Activated B cell treated with CpG ODN at 0.5 μM for 24 hours (primary cell): ENCODE measurements around the gene DOK7. TPM values are rescaled to one million over a fixed set of nuclear protein-coding genes. Genes with fewer than 3 reads are reported as not detected.

ENCODE experiments used
- ATAC-seq: fragments of 200-7000 bp; cut with Tn5 transposase; one replicate; pipeline ENCODE4 v1.10.0; 2021; ENCODE audit warnings: low read depth, mild to moderate bottlenecking, moderate library complexity
- CTCF ChIA-PET: fragments of 350-600 bp; sonication (Branson Sonifier 250); formaldehyde crosslinking; loops from one replicate; lab custom pipeline; 2021; ENCODE audit warnings: antibody characterized with exemption; lab: Charles Lee
- POLR2A ChIA-PET: fragments of 350-600 bp; sonication (Branson Sonifier 250); formaldehyde crosslinking; loops from one replicate; lab custom pipeline; 2021; ENCODE audit warnings: antibody characterized with exemption; lab: Charles Lee
- DNase-seq: peaks from one replicate; pipeline ENCODE4 v3.0.0; 2022
- H3K27ac Mint-ChIP-seq: one replicate; pipeline ENCODE4 v1.8.0; 2020; ENCODE audit warnings: mixed read lengths
- H3K27me3 Mint-ChIP-seq: one replicate; pipeline ENCODE4 v1.8.0; 2021; ENCODE audit warnings: mixed read lengths
- H3K36me3 Mint-ChIP-seq: one replicate; pipeline ENCODE4 v1.8.0; 2021; ENCODE audit warnings: low read depth, mixed read lengths
- H3K4me1 Mint-ChIP-seq: one replicate; pipeline ENCODE4 v1.8.0; 2021; ENCODE audit warnings: mixed read lengths
- H3K4me3 Mint-ChIP-seq: one replicate; pipeline ENCODE4 v1.8.0; 2020; ENCODE audit warnings: mild to moderate bottlenecking, mixed read lengths
- H3K9me3 Mint-ChIP-seq: one replicate; pipeline ENCODE4 v1.8.0; 2020; ENCODE audit warnings: mixed read lengths
- intact Hi-C: fragments of 100-400 bp; cut with micrococcal nuclease; formaldehyde crosslinking; loops from one replicate; pipeline ENCODE4 v1.15.1; 2024
- total RNA-seq: library from RNA; stranded (reverse); gene quantifications from 2 replicates; pipeline ENCODE4 v1.2.3, GENCODE V29; 2022
- TF ChIP-seq, protein P1 (sequence below): fragments of 200-600 bp; IDR thresholded peaks from one replicate; pipeline ENCODE4 v1.8.0; 2022; ENCODE audit warnings: antibody characterized with exemption, mild to moderate bottlenecking

The DOK7 gene
- total RNA-seq, 1 donor from 2014 or later = 2.7 TPM

DNA sequence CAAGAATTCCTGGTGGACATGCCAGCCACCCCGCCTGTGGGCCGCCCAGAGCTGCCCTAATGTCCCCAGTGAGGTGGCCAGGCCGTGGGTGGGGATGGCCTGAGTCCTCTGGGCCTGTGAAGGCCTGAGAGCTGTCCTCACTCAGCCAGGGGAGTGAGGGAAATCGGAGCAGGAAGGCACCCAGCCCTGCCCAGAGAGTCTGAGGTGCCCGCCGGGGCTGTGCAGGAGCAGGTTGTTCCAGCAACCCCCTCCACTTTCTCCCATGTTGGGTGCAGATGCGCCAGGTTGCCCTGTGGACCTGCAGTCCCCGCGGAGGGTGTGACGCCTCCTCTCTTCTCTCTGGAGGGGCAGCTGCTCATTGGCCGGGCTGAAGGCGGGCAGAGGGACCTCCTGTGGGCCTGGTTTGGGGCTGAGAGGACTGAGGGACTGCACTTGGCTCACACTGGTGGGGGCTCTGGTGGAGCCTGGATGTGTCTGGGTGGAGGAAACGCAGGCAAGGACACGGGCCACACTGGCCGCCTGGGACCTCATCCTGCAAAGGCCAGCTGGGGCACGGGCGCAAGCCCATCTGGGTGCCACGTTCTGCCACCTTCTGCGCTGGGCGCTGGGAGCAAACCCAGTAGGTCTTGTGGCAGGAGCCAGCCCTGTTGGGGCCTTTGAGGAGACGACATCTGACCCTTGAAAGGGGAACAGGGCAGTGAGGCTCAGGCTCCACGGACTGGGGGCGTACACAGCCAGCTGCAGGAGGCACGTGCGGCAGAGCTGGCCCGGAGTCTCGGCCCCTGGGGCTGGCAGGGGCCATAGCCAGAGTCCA is 14.0 kb downstream of the DOK7 start:
- no peaks in the 10 kb centered on the region for H3K9me3 Mint-ChIP-seq
- ATAC-seq (no peak), DNase-seq (no peak)
- POLR2A ChIA-PET = no interaction called here
- peaks cover 2% of the 10 kb centered on the region for H3K27me3 Mint-ChIP-seq
- H3K27ac Mint-ChIP-seq = no peak overlapping the region
- H3K4me1 Mint-ChIP-seq = peaks cover 18% of the 10 kb centered on the region
- TF ChIP-seq, protein P1, sequence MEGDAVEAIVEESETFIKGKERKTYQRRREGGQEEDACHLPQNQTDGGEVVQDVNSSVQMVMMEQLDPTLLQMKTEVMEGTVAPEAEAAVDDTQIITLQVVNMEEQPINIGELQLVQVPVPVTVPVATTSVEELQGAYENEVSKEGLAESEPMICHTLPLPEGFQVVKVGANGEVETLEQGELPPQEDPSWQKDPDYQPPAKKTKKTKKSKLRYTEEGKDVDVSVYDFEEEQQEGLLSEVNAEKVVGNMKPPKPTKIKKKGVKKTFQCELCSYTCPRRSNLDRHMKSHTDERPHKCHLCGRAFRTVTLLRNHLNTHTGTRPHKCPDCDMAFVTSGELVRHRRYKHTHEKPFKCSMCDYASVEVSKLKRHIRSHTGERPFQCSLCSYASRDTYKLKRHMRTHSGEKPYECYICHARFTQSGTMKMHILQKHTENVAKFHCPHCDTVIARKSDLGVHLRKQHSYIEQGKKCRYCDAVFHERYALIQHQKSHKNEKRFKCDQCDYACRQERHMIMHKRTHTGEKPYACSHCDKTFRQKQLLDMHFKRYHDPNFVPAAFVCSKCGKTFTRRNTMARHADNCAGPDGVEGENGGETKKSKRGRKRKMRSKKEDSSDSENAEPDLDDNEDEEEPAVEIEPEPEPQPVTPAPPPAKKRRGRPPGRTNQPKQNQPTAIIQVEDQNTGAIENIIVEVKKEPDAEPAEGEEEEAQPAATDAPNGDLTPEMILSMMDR = no peak
- H3K4me3 Mint-ChIP-seq = no peak overlapping the region
- no peaks in the 10 kb centered on the region for H3K36me3 Mint-ChIP-seq
- CTCF ChIA-PET = interaction anchor here (1.1 kb wide), 1 partner anchor 131 kb away, joined by 4 read pairs; no protein-coding TSS in a partner anchor
- intact Hi-C loops = no loop called here

DNA sequence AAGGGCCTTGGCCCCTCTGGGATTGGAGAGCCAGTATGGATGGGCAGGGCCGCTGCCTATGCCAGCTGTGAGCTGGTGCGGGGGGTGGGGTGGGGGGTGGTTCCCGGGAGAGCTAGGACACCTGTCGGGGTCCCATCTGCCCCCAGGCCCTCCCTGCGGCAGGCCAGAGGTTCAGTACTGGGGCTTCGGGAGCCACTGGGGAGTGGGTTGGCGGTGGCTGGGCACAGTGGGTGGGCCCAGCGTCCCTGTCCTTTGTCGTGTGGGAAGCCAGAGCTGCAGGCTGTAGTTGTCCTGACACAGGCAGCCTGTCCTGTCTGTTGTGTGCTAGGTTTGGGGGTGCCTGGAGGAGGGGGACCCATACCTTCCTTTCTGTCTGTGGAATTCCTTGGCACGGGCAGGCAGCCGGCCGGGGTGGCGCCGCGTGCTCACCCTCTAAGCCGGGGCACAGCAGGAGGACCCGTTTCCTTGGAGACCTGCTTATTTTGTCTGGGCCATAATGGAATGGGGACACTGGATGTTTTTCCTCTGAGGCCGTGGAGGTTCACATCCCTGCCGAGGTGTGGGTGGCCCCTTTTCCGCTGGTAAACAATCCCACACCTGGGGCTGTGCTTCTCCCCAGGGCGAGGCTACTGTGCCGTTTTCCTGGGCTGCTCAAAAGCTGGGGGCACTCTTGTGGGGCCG is 14.8 kb downstream of the DOK7 start:
- Mint-ChIP-seq H3K27ac (no peak overlapping the region), H3K4me3 (no peak overlapping the region)
- TF ChIP-seq, protein P1 = no peak

DNA sequence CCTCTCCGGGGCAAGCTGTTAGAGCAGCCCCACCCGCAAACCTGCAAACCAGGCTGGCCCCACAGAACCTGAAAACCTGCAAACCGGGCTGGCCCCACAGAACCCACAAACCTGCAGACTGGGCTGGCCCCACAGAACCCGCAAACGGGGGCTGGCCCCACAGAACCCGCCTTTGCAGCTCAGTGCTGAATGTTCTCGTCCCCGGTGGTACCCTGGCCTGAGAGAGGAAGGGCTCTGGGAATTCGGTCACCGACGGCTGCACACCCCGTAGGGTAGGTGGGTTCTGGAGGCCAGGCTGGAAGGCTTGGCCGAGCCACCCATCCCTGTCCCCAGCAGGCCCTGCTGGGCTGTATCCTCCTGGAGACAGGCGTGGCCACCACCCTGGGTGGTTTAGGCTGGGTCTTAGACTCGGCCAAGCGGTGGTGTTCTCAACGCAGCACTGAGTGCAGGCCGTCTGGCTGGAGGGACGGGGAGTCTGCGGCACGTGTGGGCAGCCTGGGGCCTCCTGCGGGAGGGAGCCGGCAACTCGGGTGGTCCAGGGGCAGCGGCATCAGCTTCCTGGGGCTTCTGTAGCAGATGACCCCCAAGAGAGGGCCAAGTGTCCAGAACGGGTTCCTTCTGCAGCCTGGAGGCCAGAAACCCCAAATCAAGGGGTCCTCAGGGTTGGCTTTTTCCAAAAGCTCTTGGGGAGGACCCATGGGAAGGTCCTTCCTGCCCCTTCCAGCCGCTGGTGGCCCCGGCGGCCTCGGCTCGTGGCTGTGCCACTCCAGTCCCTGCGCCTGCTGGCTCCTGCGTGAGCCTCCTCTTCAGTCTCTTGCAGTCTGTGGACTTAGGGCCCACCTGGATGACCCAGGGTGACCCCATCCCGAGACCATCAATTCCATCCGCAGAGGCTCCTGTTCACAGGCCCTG is 15.6 kb downstream of the DOK7 start:
- ATAC-seq = no peak
- CTCF ChIA-PET = interaction anchor here (1.1 to 2.9 kb wide), 2 partner anchors 132 kb away, joined by 4 to 26 read pairs; no protein-coding TSS in a partner anchor

More for the DNA sequence above, 14.8 kb downstream of the DOK7 start:
- no peaks in the 10 kb centered on the region for H3K36me3 Mint-ChIP-seq
- ChIA-PET POLR2A (no interaction called here), CTCF (interaction anchor here (1.1 kb wide), 1 partner anchor 131 kb away, joined by 4 read pairs; no protein-coding TSS in a partner anchor)
- ATAC-seq = no peak
- intact Hi-C loops = no loop called here
- H3K4me1 Mint-ChIP-seq = peaks cover 22% of the 10 kb centered on the region
- H3K9me3 Mint-ChIP-seq = no peaks in the 10 kb centered on the region
- H3K27me3 Mint-ChIP-seq = peaks cover 2% of the 10 kb centered on the region
- DNase-seq = no peak

DNA sequence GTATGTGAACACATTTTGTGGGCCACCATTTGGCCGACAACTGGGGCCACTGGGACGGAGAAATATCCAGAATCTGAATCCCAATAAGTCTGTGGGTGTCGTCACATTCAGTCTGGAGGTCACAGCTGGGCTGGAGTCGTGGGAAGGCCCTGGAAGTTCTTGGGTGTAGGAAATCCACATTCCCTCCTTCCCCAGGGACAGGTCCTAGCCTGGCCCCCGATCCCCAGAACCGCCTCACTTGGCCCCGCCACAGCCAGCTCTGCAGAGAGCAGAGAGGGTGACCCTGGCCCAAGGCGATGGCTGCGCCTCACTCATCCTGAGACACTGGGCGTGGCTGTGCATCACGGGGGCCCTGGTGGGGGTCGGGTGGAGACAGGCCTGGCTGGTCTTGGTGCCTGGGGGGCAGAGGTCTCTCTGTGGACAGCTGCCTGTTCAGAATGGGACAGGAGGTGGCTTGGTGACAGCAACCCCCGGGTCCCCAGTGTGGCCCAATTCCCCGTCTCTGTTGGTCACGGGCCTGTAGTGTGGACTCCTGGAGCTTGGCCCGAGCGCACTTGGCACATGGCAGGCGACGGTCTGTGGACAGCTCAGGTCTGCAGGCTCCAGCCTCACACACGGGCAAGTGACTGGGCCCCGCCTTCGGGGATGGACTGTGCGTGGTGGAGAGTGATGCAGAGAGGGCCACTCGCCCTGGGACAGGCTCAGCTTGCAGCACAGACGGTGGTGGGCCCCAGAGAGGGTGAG is 16.4 kb downstream of the DOK7 start:
- TF ChIP-seq, protein P1 = no peak
- intact Hi-C loops = loop anchor here (1.0 to 10.0 kb wide), 6 partner anchors 37 to 1895 kb away; no protein-coding TSS in a partner anchor
- Mint-ChIP-seq H3K9me3 (no peaks in the 10 kb centered on the region), H3K4me1 (peaks cover 33% of the 10 kb centered on the region), H3K27ac (no peak overlapping the region), H3K36me3 (no peaks in the 10 kb centered on the region), H3K27me3 (peaks cover 2% of the 10 kb centered on the region), H3K4me3 (no peak overlapping the region)
- ATAC-seq = no peak
- ChIA-PET POLR2A (no interaction called here), CTCF (interaction anchor here (1.1 to 2.9 kb wide), 7 partner anchors 17 to 136 kb away, joined by 4 to 26 read pairs (median 5); partner anchors contain the start of gene DOK7)
- no peak for DNase-seq

More for the DNA sequence above, 15.6 kb downstream of the DOK7 start:
- H3K27me3 Mint-ChIP-seq = peaks cover 2% of the 10 kb centered on the region
- H3K9me3 Mint-ChIP-seq = no peaks in the 10 kb centered on the region
- TF ChIP-seq, protein P1 = no peak
- no peaks in the 10 kb centered on the region for H3K36me3 Mint-ChIP-seq
- H3K4me3 Mint-ChIP-seq = no peak overlapping the region
- POLR2A ChIA-PET = interaction anchor here (0.5 kb wide), 1 partner anchor 120 kb away, joined by 3 read pairs; no protein-coding TSS in a partner anchor
- intact Hi-C loops = no loop called here
- H3K4me1 Mint-ChIP-seq = peaks cover 26% of the 10 kb centered on the region
- H3K27ac Mint-ChIP-seq = no peak overlapping the region
- DNase-seq = no peak
